ENCODE data around the gene PITPNM1.

DNA sequence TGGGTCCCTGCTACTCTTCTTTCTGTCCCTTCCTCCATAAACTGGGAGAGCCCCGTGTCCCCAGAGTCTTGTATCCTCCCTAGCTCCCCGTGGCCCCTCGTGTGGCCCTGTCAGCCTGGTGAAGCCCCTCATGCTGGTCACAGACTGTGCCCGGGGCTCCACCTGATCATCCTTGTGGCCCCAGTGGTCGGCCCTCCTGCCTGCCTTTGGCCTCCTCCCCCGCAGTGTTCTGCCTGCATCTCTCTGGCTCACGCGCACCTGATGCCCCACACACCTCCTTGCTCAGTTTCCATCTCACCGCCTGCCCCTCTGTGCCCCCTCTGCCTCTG, 19.3 kb upstream of the PITPNM1 start:
- TF ChIP-seq SMC3 (conservative IDR thresholded peaks at IDR 0.05; ENCODE audit: poor library complexity) (no peak), CTCF (IDR thresholded peaks at IDR 0.05; ENCODE audit: poor library complexity, severe bottlenecking) (no peak), EP300 (conservative IDR thresholded peaks at IDR 0.05; ENCODE audit: poor library complexity, severe bottlenecking) (no peak), POLR2AphosphoS5 (IDR thresholded peaks at IDR 0.05) (no peak), RAD21 (conservative IDR thresholded peaks at IDR 0.05) (no peak), MXI1 (conservative IDR thresholded peaks at IDR 0.05; ENCODE audit: poor library complexity, severe bottlenecking) (no peak), EZH2 (IDR thresholded peaks at IDR 0.05; ENCODE audit: borderline replicate concordance, insufficient read depth, low read length, poor library complexity, severe bottlenecking) (no peak)
- TF ChIP-seq, protein P1, sequence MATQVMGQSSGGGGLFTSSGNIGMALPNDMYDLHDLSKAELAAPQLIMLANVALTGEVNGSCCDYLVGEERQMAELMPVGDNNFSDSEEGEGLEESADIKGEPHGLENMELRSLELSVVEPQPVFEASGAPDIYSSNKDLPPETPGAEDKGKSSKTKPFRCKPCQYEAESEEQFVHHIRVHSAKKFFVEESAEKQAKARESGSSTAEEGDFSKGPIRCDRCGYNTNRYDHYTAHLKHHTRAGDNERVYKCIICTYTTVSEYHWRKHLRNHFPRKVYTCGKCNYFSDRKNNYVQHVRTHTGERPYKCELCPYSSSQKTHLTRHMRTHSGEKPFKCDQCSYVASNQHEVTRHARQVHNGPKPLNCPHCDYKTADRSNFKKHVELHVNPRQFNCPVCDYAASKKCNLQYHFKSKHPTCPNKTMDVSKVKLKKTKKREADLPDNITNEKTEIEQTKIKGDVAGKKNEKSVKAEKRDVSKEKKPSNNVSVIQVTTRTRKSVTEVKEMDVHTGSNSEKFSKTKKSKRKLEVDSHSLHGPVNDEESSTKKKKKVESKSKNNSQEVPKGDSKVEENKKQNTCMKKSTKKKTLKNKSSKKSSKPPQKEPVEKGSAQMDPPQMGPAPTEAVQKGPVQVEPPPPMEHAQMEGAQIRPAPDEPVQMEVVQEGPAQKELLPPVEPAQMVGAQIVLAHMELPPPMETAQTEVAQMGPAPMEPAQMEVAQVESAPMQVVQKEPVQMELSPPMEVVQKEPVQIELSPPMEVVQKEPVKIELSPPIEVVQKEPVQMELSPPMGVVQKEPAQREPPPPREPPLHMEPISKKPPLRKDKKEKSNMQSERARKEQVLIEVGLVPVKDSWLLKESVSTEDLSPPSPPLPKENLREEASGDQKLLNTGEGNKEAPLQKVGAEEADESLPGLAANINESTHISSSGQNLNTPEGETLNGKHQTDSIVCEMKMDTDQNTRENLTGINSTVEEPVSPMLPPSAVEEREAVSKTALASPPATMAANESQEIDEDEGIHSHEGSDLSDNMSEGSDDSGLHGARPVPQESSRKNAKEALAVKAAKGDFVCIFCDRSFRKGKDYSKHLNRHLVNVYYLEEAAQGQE (IDR thresholded peaks at IDR 0.05; ENCODE audit: borderline replicate concordance), result no peak
